Right lobe of liver (tissue), 6 donors: ENCODE data around the gene RAB32. TPM values are rescaled to one million over a fixed set of nuclear protein-coding genes. Genes with fewer than 3 reads are reported as not detected.

Experiments used
- ATAC-seq, 4 donors: fragments of 200-7000 bp; cut with Tn5 transposase; one replicate each; pipeline ENCODE4 v1.9.1; 2020; ENCODE audit warnings: mild to moderate bottlenecking in 4 of 4, moderate library complexity in 4 of 4
- DNase-seq, 3 donors: peaks; one replicate each; pipeline ENCODE4 v3.0.0-alpha.2; 2020
- H3K27ac ChIP-seq, 3 donors: fragments of 200-600 bp; one replicate each; pipeline ENCODE4 v1.8.0; 2022
- H3K27me3 ChIP-seq, 2 donors: fragments of 200-600 bp; one replicate each; pipeline ENCODE4 v1.8.0; 2022
- H3K36me3 ChIP-seq, 4 donors: fragments of 200-600 bp; sonication (generic) in 1 of 4; one replicate each; pipeline versions ENCODE4 v1.5.1 to v1.8.0; 2017 to 2022; ENCODE audit warnings: control low read depth in 1 of 4
- H3K4me1 ChIP-seq, 4 donors: fragments of 200-600 bp; sonication (generic) in 1 of 4; one replicate each; pipeline versions ENCODE4 v1.5.1 to v1.8.0; 2017 to 2022; ENCODE audit warnings: control low read depth in 1 of 4
- H3K4me3 ChIP-seq, 3 donors: fragments of 200-600 bp; one replicate each; pipeline ENCODE4 v1.8.0; 2022
- H3K9me3 ChIP-seq, 4 donors: fragments of 200-600 bp; sonication (generic) in 1 of 4; one replicate each; pipeline versions ENCODE4 v1.5.1 to v1.8.0; 2017 to 2022; ENCODE audit warnings: control low read depth in 1 of 4
- CTCF ChIP-seq, 4 donors: fragments of 200-600 bp in 3 of 4; fragments of 450-650 bp in 1 of 4; IDR thresholded peaks; one replicate each; pipeline versions ENCODE4 v1.5.1 to v1.8.0; 2016 to 2022; ENCODE audit warnings: antibody characterized with exemption in 4 of 4, mild to moderate bottlenecking in 2 of 4
- POLR2A ChIP-seq: fragments of 450-650 bp; IDR thresholded peaks from one replicate; pipeline ENCODE4 v1.6.1; 2017; ENCODE audit warnings: antibody characterized with exemption, mild to moderate bottlenecking
- WGBS: methylation state at CpG from one replicate; pipeline ENCODE4 v1.1.6; 2018; ENCODE audit warnings: low coverage, low lambda C conversion rate; ENCODE audit not compliant: insufficient coverage; ENCODE audit errors: missing lambda C conversion rate; 5-methylcytosine and 5-hydroxymethylcytosine counted together
- intact Hi-C, 2 donors: fragments of 100-400 bp; cut with DNase I; formaldehyde crosslinking; loops; one replicate each; pipeline versions ENCODE4 v1.11.2 to v1.14.1; 2022
- total RNA-seq, 6 experiments: library from RNA; depleted of rRNA in 2 of 6; stranded (reverse); fragments of >200 nt in 2 of 6; fragmentation: NEBNext Ultra II Directional in 3 of 6; extraction: Animal tissue kit (Norgen Biotek cat#: 25700) in 3 of 6; gene quantifications; one replicate each; pipeline versions ENCODE4 v1.1.0 to v1.2.4, GENCODE V29; 2016 to 2023
- donor health status: DM: no; HTN: yes; CAD: no.
- donor health status: DM: no; HTN: no; CAD: no.
- donor health status: DM: no; HTN: no; CAD: no.
- donor health status: DM: no; HTN: yes; CAD: no.
- donor health status: DM: no; HTN: yes; CAD: no.

The RAB32 gene
- total RNA-seq, 6 experiments from 2014 or later: 12.7 to 55.1 (median 29.2) TPM

GRCh38 chr6:146548898-146549374 lies 5.3 kb downstream of the RAB32 start:
- Histone ChIP-seq H3K4me3 (no peak overlapping the region), H3K27ac (no peak overlapping the region), H3K9me3 (no peaks in the 10 kb centered on the region), H3K36me3 (peaks cover 0 to 6% (median under 1%) of the 10 kb centered on the region in 4 donors), H3K4me1 (peaks cover 0 to 25% (median 14%) of the 10 kb centered on the region in 4 donors), H3K27me3 (no peaks in the 10 kb centered on the region)
- DNase-seq (no peak), ATAC-seq (no peak)
- intact Hi-C loops: no loop called here
- TF ChIP-seq CTCF (IDR thresholded peaks at IDR 0.05) (no peak), POLR2A (no peak)
- WGBS: 70% methylated on average over 2 of the region's 2 CpGs

GRCh38 chr6:146550911-146551310 lies 7.3 kb downstream of the RAB32 start:
- Histone ChIP-seq H3K36me3 (peaks cover 0 to 18% (median 7%) of the 10 kb centered on the region in 4 donors), H3K27ac (no peak overlapping the region), H3K4me1 (peaks cover 0 to 15% (median 8%) of the 10 kb centered on the region in 4 donors), H3K27me3 (no peaks in the 10 kb centered on the region), H3K4me3 (no peak overlapping the region), H3K9me3 (no peaks in the 10 kb centered on the region)
- ATAC-seq (peak; percentile 57 to 77 (median 70)), DNase-seq (no peak)
- WGBS: 42% methylated on average over 6 of the region's 6 CpGs
- no peak for TF ChIP-seq POLR2A
- no peak for TF ChIP-seq CTCF (IDR thresholded peaks at IDR 0.05)
- intact Hi-C loops: no loop called here

- ATAC-seq: no peak
- no peak for DNase-seq
- Histone ChIP-seq H3K9me3 (no peaks in the 10 kb centered on the region), H3K27me3 (no peaks in the 10 kb centered on the region), H3K27ac (no peak overlapping the region), H3K36me3 (peaks cover 0 to 18% (median 7%) of the 10 kb centered on the region in 4 donors), H3K4me3 (no peak overlapping the region), H3K4me1 (peaks cover 0 to 8% (median 5%) of the 10 kb centered on the region in 4 donors)
- TF ChIP-seq CTCF (IDR thresholded peaks at IDR 0.05): no peak
- no peak for TF ChIP-seq POLR2A
- intact Hi-C loops: no loop called here
- 76% methylated on average over 7 of the region's 7 CpGs for WGBS
Observed at GRCh38 chr6:146551545-146551944, 7.9 kb downstream of the RAB32 start.

DNA sequence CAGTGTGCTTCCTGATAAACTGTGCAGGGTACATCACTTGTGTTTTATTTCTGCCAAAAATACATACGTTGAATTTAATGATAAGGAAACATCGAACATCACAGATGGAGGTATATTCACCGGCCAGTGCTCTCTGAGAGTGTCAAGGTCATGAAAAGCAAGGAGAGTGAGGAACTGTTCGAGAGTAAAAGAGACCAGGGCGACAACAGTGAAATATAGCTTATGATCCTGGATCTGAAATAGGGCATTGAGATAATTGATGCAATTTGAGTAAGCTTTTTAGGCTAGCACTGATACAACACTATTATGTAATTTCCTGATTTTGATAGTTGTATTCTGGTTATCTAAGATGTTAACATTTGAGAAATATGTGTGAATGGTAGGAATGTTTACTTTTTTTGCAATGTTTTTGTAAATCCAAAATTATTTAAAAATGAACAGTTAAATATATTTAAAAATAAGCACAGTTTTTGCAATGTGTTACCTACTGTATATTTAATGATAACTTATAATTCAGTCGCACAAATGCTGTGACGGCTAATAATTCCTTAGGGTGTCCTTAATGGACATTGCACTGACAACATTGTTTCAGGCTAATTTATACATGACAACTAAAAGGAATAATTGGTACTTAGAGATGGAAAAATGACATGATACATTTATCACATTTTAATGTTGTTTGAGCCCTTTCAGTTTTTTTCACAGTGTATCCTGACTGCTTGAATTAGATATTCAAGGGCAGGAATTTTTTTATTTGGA lies 9.9 kb downstream of the RAB32 start:
- H3K27ac ChIP-seq: no peak overlapping the region
- WGBS: 65% methylated on average over 7 of the region's 7 CpGs
- no peak for DNase-seq
- no peak overlapping the region for H3K4me3 ChIP-seq
- TF ChIP-seq CTCF (IDR thresholded peaks at IDR 0.05): no peak
- no peak for TF ChIP-seq POLR2A
- peaks cover 0 to 6% (median 0%) of the 10 kb centered on the region in 4 donors for H3K4me1 ChIP-seq
- H3K9me3 ChIP-seq: no peaks in the 10 kb centered on the region
- ATAC-seq: no peak
- H3K27me3 ChIP-seq: no peaks in the 10 kb centered on the region
- H3K36me3 ChIP-seq: peaks cover 0 to 18% (median 7%) of the 10 kb centered on the region in 4 donors
- intact Hi-C loops: no loop called here
